Duodenal mucosa (tissue), 2 donors: Measurements from ENCODE around the gene PLA2G7.
"Not testable (repeated sequence)": the region's sequence is repeated elsewhere in the genome, so short reads cannot be mapped to it uniquely, and the experiment has no call there.

Experiments used
- H3K27ac ChIP-seq: one replicate; pipeline ENCODE4 v1.7.0; 2013; ENCODE audit warnings: low read depth, low read length
- H3K27me3 ChIP-seq, 2 donors: one replicate each; pipeline ENCODE4 v1.7.0; 2013; ENCODE audit warnings: low read length in 2 of 2, control low read depth in 1 of 2; ENCODE audit not compliant: insufficient read depth in 2 of 2, control insufficient read depth in 1 of 2
- H3K36me3 ChIP-seq, 2 donors: one replicate each; pipeline ENCODE4 v1.7.0; 2013; ENCODE audit warnings: low read length in 2 of 2, control low read depth in 1 of 2; ENCODE audit not compliant: insufficient read depth in 2 of 2, control insufficient read depth in 1 of 2
- H3K4me1 ChIP-seq, 2 donors: one replicate each; pipeline ENCODE4 v1.7.0; 2013; ENCODE audit warnings: low read length in 2 of 2, control low read depth in 1 of 2; ENCODE audit not compliant: insufficient read depth in 2 of 2, control insufficient read depth in 1 of 2
- H3K4me3 ChIP-seq, 2 donors: one replicate each; pipeline ENCODE4 v1.7.0; 2013; ENCODE audit warnings: low read length in 2 of 2, low read depth in 1 of 2
- H3K9ac ChIP-seq, 2 donors: one replicate each; pipeline ENCODE4 v1.7.0; 2013; ENCODE audit warnings: low read length in 2 of 2, low read depth in 1 of 2
- H3K9me3 ChIP-seq, 2 donors: one replicate each; pipeline ENCODE4 v1.7.0; 2013; ENCODE audit warnings: low read length in 2 of 2, control low read depth in 1 of 2; ENCODE audit not compliant: control insufficient read depth in 1 of 2

PLA2G7 gene

DNA sequence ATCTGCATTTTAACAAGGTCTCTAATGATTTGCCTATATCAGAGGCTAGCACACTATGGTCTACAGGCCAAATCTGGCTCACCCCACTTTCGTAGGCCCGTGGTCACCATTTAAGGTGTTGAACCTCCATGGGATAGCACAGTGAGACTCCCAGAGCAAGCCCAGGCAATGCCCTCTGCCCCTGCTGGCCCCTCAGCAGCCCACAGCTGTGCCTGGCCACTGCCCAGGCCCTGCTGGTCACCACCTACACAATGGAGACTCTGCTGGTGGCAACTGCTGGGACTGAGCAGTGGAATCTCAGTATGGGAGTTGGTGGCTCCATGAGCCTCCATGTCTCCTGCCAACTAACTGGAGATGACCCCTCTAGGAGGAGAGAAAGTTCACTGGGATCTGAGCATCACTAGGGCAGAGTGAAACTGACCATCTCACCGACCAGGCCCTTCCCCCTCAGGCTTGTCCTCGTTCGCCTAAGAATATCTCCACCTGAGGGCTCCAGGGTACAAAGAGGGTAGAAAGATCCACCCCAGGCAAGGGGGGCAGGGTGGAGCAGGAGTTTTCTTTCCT is 13.8 kb upstream of the PLA2G7 start:
- H3K36me3 ChIP-seq, result no peaks in the 10 kb centered on the region
- no peak overlapping the region for H3K4me3 ChIP-seq
- H3K27ac ChIP-seq, result no peak overlapping the region
- no peak overlapping the region for H3K9ac ChIP-seq
- no peaks in the 10 kb centered on the region for H3K4me1 ChIP-seq
- H3K9me3 ChIP-seq, result no peaks in the 10 kb centered on the region
- no peaks in the 10 kb centered on the region for H3K27me3 ChIP-seq

DNA sequence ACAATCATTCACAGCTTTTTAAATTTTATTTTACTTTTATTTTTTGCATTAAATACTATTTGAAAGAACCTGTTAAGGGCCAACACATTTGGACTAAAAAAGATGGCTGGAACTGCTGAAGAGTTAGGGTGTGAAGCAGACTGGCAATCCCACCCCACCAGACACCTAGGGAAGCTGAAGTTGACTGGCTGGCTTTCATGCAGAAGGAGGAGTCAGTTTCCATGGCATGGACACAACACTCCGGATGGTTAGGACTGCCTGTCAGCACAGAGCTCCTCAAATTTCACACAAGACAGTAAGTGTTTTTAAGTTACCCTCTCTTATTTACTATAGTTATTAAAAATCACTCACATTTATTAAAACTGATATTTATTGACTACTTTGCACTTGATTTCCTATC is 11.5 kb upstream of the PLA2G7 start, which contains the start of gene ANKRD66:
ANKRD66 (plus strand) TSS at position 238 of the 400 bp plus-strand sequence. CDS start 5,016 bp downstream, outside the sequence.
- Histone ChIP-seq H3K4me1 (no peaks in the 10 kb centered on the region), H3K9me3 (no peaks in the 10 kb centered on the region), H3K4me3 (no peak within 1 kb of the TSS), H3K27me3 (no peaks in the 10 kb centered on the region), H3K36me3 (no peaks in the 10 kb centered on the region), H3K9ac (no peak within 1 kb of the TSS), H3K27ac (no peak within 1 kb of the TSS)

DNA sequence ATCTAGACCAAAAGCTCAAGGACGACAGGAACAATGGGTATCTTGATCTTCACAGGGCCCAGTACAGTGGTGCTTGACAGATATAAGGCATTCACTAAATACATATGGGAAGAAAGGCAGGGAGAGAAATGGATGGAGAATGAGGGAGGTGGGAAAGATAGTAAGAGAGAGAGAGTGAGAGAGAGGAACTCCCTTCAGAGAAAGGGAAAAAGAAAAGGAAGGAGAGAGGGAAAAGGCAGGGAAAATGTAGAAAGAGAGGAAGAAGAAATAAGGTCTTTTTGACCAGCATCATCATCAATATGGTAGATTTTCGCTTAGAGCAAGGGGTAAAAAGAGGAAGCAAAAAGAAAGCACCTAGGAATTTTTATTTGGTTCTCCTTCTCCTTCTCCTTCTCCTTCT is 10.8 kb upstream of the PLA2G7 start:
- Histone ChIP-seq H3K4me1 (no peaks in the 10 kb centered on the region), H3K27me3 (no peaks in the 10 kb centered on the region), H3K36me3 (no peaks in the 10 kb centered on the region), H3K9ac (no peak overlapping the region), H3K9me3 (no peaks in the 10 kb centered on the region), H3K4me3 (no peak overlapping the region), H3K27ac (no peak overlapping the region)

DNA sequence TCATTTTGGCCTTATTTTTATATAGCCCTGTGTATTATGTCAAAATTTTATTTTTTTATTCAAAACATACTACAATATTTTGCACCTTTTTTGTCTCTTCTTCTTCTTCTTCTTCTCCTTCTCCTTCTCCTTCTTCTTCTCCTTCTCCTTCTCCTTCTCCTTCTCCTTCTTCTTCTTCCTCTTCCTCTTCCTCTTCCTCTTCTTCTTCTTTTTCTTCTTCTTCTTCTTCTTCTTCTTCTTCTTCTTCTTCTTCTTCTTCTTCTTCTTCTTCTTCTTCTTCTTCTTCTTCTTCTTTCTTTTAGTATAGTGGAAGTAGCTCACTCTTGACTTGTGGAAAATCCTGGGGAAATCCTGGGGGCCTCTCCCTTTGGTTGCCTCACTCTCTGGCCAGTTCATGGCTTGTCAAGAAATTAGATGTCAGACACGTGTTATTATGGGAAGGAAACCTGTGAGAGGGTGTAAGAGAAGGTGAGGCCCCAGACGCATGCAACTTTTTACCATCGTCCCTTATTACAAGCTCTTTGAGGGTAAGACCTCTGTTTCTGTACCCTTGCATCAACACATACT is 9.1 kb upstream of the PLA2G7 start:
- H3K4me1 ChIP-seq, H3K27me3 ChIP-seq, H3K36me3 ChIP-seq, H3K4me3 ChIP-seq, H3K9ac ChIP-seq, H3K27ac ChIP-seq, H3K9me3 ChIP-seq: not testable (repeated sequence)

DNA sequence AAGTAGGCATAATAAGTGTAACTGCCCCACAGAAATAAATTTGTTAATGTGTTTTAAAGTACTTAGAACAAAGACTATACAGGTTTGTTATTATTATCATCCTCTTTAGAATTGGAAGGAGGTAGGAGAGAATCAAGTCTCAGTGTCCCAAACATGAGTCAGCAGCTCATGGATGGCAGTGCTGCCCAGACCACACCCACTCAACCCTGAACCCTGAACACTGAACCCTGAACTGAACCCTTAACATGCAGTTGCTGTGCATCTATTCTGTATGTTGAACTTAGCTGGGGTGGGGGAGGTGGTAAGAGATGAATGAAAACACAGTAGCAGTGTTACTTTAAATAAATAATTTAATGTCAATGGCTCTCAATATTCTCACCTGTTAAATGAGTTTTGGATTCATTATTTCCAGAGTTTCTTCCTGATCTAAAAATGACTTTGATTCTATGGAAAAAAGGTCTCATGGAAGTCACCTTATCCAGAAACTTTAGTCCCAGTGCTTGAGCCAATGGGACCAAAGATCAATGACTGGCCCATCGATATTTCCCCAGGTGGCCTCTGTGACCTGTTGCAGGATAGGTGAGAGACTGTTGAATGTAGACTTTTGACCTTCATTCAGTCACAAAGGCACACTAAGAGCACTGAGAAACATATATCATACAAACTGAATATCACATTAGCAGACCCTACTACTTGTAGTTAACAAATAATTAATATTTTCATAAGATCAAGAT is 8.4 kb upstream of the PLA2G7 start:
- Histone ChIP-seq H3K27ac (no peak overlapping the region), H3K9me3 (no peaks in the 10 kb centered on the region), H3K36me3 (no peaks in the 10 kb centered on the region), H3K27me3 (no peaks in the 10 kb centered on the region), H3K4me1 (no peaks in the 10 kb centered on the region), H3K4me3 (no peak overlapping the region), H3K9ac (no peak overlapping the region)

DNA sequence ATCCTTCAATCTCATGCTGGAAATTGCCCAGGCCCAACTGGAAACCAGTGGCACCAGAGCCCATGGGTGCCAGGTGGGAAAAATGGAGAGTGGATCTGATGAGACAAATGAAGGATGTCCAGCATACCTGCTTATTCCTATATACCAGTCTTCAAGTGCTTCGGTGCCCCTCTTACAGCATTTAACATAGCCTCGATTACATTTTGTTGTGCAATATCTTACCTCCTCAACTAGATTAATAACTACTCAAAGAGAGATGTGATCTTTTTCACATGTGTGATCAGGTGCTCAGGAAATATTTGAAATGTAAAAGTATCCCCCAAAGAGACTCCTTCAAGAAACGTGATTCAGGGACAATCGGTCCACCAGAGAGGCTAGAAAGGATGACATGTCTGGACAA is 6.7 kb upstream of the PLA2G7 start:
- Histone ChIP-seq H3K4me3 (no peak overlapping the region), H3K9ac (no peak overlapping the region), H3K36me3 (no peaks in the 10 kb centered on the region), H3K27me3 (peaks cover 0 to 5% of the 10 kb centered on the region in 2 donors), H3K4me1 (no peaks in the 10 kb centered on the region), H3K27ac (no peak overlapping the region), H3K9me3 (no peaks in the 10 kb centered on the region)

DNA sequence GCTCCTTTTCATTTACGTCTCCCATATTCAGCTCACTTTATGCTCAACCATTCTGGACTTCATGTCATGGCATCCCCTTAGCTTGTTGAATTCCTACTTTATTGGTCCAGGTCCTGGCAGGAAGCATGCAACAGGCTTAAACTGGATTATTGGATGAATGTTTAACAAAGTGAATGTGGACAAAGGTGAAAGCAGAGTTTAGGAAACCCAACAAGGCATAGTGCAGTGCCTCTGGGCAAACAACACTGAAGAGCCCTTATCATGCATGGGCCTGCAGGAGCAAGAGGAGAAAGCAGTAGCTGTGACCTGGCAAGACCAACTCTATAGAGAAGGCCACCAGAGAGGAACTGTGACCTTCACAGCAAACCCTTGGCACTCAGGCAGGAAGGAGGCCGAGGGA is 6.3 kb upstream of the PLA2G7 start:
- no peaks in the 10 kb centered on the region for H3K4me1 ChIP-seq
- H3K9ac ChIP-seq, result no peak overlapping the region
- no peak overlapping the region for H3K27ac ChIP-seq
- peaks cover under 1 to 7% of the 10 kb centered on the region in 2 donors for H3K27me3 ChIP-seq
- no peaks in the 10 kb centered on the region for H3K36me3 ChIP-seq
- H3K9me3 ChIP-seq, result no peaks in the 10 kb centered on the region
- H3K4me3 ChIP-seq, result no peak overlapping the region

DNA sequence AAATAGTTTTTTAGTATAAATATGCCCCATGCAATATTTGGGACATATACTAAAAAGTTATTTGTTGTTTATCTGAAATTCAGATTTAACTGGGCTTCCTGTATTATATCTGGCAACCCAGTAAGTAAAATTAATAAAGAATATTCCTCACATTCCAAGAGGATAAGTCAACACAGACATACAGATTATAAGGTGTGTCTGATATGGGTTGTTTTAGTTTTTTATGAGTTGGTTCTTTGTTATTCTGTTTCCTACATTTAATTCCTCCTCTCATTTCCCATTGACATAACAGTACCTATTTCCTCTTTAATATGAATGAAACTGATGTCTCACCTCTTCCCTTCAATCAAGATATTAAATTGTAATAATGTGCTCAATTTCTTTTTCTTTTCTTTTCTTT is 1.7 kb upstream of the PLA2G7 start:
- Histone ChIP-seq H3K4me1 (peaks cover 5 to 7% of the 10 kb centered on the region in 2 donors), H3K36me3 (no peaks in the 10 kb centered on the region), H3K9me3 (no peaks in the 10 kb centered on the region), H3K27me3 (peaks cover 21 to 33% of the 10 kb centered on the region in 2 donors), H3K27ac (no peak overlapping the region), H3K4me3 (no peak overlapping the region), H3K9ac (no peak overlapping the region)

DNA sequence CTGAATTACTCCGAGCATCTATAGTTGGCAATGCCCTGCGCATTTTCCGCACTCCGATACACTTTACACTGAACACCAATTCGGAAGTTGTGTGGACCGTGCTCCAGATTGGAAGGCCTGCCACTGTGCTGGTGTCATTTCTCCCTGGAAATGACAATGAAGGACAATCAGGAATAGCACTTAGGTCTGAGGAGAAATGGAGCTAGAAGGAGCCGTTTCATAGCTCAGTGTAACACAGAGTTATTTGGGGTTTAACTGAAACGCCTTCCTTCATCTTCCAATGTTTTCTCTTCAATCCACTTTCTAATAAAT is 501 bp upstream of the PLA2G7 start:
- Histone ChIP-seq H3K4me3 (peak overlapping the region; percentile 54 to 63), H3K9ac (peak overlapping the region in 1 of 2 donors; percentile 22), H3K4me1 (peaks cover 5 to 7% of the 10 kb centered on the region in 2 donors), H3K27me3 (peaks cover 21 to 33% of the 10 kb centered on the region in 2 donors), H3K27ac (no peak overlapping the region), H3K9me3 (no peaks in the 10 kb centered on the region), H3K36me3 (no peaks in the 10 kb centered on the region)

DNA sequence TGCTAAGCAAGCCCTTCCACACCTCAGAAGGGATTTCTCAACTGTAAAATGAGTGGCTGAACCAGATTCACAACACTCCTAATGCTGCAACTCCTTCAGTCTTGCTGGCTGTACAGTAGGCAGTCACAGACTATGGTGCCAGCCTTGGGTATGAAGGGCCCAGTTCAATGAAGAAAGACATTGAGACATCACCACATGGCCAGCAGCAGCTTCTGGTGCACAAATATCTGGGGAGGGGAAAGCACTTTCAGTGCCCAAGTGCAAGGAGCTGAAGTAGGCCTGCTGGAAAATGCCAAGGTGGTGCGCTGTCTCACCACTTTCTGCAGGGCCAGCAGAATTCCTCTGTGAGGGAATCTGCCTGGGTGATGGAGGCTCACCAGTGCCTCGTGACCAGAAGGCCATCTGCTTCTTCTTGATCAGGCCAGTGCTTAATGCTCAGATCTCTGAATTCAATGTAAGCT is 1.8 kb downstream of the PLA2G7 start:
- H3K4me3 ChIP-seq, result no peak overlapping the region
- peaks cover 21 to 33% of the 10 kb centered on the region in 2 donors for H3K27me3 ChIP-seq
- H3K36me3 ChIP-seq, result no peaks in the 10 kb centered on the region
- no peak overlapping the region for H3K9ac ChIP-seq
- H3K9me3 ChIP-seq, result no peaks in the 10 kb centered on the region
- no peak overlapping the region for H3K27ac ChIP-seq
- H3K4me1 ChIP-seq, result peaks cover 5 to 7% of the 10 kb centered on the region in 2 donors
